Fibroblast of the conjunctiva (primary cell): ENCODE measurements around the gene CABYR.

Experiments used
- DNase-seq: peaks from one replicate; pipeline ENCODE4 v3.0.0-alpha.2; 2010; ENCODE audit warnings: low read depth

CABYR gene

DNA sequence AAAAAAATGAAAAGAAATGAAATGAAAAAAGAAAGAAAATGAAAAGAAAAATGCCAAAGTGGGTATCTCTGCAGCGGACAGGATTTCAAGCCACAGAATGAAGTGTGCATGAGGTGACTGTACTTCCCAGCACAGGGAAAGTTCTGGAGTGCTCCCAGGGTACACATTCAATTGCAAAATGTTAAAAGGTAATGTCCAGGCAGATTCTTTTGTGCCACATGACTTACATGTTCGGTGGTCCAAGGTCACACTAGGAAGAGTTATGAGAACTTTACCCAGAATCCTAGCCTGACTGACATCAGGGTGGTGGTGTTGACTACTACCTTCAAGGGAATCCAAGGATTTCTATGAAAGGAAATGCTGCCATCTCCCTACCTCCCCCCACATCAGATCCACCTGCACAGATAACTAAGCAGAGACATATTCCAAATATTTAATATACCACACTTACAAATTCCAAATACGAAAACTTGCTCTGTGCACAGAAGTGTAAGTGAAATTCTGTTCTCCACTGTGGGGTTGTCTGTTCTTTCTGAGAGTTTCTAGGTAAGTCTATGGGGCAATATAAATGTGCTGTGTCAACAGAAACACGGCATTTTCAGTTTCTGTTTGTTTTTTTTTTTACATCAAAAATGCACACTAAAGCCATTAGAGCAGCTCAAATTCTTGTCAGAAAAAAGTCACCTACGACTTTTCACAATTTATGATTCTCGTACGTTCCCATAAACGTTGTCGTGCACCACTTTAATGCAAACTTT lies 56.6 kb downstream of the CABYR start:
- DNase-seq = no peak

DNA sequence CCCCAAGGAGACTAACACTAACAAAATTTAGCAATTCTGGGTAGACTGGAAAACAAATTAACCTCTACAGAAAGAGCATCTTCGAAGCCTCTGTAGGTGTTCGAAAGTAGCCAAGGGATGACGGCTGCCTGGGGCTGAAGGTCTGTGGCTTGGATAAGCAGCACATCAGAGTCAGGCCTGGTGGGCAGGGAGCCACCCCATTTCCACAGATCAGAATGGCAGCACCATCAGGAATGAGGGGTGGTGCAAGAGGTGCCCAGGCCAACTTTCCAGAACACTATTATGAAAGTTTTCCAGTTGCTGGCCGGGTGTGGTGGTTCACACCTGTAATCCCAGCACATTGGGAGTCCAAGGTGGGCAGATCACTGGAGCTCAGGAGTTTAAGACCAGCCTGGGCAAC lies 57.9 kb downstream of the CABYR start:
- no peak for DNase-seq

DNA sequence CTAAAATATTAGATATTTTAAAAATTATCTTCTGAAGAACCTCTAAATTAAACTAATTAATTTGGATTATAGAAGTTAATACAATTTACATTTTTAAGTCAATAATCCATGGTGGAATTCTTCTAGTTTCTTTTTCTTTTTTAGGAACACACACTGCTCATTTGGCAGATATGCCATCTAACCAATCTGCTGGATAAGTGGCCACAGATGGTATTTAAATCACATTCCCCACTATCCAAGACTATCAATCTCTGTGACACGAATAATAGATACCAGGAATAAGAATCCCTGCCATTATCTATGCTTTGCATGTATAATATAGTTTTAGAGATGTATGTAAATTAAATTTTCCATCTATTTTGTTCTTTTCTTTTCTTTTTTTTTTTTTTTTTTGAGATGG lies 58.5 kb downstream of the CABYR start:
- no peak for DNase-seq

DNA sequence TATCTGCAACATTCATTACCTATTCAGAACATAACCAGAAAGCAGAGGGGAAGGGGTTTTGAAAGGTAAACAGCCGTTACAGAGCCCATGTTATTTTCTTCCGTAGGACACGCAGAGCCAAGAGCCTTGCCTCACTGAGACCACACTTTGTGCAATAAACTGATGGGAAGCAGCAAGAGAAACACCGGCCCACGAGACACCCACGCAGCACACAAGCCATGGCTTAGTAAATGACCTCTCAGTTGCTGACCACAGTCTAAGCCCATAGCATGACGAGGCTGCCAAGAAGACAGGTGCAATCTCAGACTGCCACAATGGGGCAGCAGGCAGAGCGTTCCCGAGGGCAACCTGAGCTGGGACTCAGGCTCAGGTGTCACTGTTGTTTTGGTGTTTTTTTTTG lies 59.6 kb downstream of the CABYR start:
- no peak for DNase-seq

DNA sequence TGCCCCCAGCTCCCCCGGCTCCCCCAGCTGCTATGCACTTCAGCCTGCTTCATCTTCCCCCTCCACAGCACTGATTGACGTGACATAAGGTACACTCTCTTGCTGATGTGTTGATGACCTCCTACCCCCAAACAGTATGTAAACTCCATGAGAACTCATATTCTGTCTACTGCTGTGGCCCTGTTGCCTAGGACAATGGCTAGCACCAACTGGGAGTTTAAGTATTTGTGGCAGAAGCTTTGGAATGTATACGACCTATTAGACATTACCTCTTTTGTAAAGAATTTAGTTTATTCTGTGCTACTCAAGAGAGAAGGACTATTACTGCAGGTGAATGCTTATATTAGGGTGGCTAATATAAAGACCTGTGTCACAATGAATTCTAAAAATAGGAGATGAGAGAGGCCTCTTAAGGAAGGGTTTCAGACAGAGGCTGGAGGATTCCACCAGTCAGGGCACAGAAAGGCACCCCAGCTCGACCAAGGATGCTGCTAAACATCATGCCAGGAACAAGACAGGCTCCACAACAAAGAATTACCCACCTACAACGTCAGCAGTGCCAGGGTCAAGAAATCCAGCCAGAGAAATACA lies 60.6 kb downstream of the CABYR start:
- no peak for DNase-seq

DNA sequence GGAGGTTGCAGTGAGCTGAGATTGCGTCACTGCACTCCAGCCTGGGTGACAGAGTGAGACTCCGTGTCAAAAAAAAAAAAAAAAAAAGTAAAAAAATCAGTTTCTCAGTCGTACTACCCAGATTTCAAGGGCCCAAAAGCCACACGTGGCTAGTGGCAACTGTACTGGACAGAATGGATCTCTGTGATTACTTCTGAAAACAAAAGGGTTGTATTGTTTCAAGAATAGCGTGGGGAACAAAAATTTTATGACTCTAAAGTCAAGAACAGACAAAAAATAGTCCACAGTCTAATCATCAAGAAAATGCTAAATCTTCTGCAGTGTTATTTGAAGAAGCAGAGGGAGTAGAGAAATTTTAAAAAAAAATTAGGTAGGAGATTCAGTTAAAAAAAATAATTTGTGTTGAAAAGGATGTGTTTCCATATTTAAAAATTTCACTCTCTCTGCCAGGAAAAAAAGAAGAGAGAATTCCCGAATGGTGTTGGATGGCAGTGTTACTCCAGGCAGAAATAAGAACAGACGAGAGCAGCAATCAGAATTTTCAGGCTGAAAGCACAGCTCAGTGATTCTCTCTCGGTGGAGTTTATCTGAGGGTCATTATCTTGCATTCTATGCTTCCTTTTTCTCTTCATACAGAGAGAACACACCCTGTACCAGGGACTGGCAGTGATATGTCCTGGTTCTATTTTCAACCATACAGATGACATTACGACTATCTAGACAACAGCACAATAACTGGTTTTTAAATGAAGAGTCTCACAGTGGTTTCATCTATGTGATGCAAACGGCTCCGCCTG lies 61.8 kb downstream of the CABYR start:
- DNase-seq = no peak

DNA sequence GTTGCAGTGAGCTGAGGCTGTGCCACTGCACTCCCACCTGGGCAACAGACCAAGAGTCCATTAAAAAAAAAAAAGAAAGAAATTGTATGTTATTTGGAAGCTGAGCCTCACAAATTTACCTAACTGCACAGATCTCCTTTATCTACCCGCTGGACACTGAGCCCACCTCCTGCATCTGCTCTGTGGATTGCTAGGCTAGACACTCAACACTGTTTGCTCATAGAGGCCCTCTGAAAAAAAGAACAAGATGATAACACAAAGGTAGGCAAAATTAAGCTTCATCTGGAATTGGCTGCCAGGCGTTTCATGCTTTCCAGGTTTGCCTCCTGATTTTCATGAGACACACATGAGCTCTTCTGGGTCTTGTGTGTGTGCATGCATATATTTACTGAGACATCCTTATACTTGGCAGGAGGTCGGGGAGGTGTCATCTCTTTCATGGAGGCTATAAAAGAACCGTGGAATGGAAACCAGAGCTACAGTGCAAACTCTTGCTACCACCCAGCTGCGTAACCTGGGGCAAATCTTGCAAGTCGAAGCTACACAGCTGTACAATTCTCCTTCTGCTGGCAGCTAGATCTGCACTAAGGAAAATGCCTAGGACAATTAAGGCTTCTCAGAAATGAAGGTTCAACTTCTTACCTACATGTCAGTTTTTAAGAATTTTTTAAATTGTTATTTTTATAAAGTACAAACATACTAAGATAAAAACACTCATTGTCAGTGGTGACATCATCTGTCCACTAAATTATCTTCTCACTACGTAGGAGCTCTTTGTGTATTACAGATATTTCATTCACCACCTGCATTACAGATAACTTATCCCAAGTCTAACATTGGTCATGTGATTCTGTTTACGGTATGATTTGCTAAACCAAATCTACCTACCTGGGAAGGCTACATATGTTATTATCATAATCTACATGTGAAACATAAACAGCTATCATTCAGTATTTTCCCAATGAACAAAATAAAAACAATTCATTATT lies 63.1 kb downstream of the CABYR start:
- DNase-seq = no peak

DNA sequence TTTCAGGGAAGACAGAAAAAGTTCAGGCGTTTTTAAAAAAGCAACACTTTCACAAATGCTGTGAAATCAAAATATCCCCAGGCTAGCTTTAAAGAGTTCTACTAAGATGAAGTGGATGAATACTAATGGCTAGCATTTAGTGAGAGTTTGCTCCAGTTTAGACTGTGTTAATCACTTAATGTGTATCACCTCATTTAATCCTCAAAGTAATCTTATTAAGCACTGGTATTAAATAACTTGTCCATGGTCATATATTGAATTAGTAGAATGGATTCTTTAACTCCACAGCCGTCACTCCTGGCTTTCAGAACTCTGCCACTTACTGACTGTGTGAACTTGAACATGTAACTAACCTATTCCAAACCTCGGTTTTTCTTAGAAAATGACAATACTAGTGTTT lies 66.0 kb downstream of the CABYR start:
- DNase-seq = no peak

DNA sequence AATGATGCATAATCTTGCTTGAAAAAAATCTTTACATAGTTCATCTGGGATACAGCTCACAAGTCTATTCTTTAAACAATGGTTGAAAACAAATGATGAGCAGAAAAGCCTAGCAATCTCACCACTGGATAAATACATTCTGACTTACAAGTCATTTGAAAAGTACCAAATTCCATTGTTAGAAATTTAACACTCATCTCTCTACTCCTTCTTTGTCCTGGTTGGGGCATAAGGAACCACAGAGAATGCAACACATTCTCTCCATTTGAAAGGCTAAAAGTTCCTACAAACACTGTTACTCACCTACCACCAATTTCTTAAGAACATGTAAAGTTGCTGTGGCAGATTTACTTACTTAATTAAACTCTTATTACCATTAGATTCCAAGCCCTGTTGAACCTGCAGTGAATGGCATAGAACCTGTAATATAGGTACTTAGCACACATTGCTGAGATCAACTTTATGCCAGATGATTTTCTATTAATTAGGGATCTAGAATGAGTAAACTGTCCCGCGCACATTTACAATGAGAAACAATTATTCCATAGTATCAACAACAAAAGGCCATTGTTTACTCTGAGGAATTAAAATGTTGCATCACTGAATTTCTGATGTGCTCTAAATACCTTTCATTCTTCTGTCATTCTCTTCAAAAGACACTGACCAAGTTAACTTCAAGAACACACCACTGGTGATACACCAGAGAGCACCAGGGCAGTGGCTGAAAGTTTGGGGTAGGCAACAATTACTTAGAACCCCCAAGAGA lies 69.6 kb downstream of the CABYR start:
- DNase-seq = no peak

DNA sequence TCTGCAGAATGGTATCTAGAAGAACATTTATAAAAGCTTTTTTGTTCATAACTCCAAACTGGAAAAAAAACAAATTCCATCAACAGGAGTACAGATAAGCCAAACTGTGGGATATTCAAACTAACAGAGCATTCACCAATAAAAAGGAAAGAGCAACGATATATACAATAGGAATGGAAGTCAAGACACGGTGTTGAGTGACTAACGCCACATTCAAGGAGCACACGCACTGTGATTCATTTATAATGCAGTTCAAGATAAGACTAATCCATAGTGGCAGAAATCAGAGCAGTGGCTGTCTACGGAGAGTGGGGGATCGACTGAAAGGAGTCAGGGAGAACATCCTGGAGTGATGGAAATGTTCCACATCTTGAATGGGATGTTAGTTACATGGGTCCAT lies 70.7 kb downstream of the CABYR start:
- DNase-seq = no peak
